Renal cortex interstitium (tissue), 11 donors: ENCODE data around the gene PRKAA1. TPM values are rescaled to one million over a fixed set of nuclear protein-coding genes. Genes with fewer than 3 reads are reported as not detected.
A peak's percentile ranks its signal among the peaks of the same experiment; 100 is the strongest.
"Not testable (repeated sequence)": the region's sequence is repeated elsewhere in the genome, so short reads cannot be mapped to it uniquely, and the experiment has no call there.

Experiments
- DNase-seq, 11 donors: peaks; one replicate each; pipeline ENCODE4 v3.0.0-alpha.2; 2013; ENCODE audit warnings: low read depth in 9 of 11, low spot score in 4 of 11; ENCODE audit errors: extremely low read depth in 1 of 11
- polyA plus RNA-seq, 3 donors: library from polyadenylated mRNA; unstranded; fragments of 120-200 nt; gene quantifications; one replicate each; pipeline ENCODE4 v1.2.1, GENCODE V29; 2013; ENCODE audit not compliant: insufficient read length in 3 of 3

Gene PRKAA1
- polyA plus RNA-seq, 3 donors = 62.0 to 84.8 (median 81.7) TPM

GRCh38 chr5:40828690-40829661 is 30.8 kb upstream of the PRKAA1 start:
- DNase-seq = no peak

DNA sequence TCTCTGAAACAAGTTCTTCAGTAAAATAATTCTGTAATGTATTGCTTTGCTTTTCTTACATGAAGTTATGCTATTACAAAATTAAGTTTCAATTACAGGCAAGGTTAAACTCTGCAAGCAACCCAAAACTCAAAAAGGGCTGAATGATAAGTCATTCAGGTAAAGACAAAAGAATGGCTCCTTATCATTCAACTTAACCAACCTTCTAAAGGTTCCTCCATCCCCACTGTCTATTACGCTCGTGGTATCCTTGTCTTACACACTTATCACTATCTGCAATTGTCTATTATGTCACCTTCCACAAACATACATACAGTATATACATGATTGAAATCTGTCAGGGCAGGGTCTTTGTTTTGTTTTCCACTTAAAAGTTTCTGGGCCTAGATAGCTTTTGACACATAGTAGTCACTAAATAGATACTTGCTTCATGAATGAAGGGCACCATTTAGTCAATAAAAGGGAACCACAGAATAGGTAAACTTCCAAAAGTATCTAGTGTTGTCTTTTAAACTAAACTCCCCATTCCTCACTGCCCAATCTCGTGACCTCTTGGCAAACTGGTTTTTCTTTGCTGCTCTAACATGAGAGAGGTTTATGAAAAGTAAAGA is 30.0 kb upstream of the PRKAA1 start:
- DNase-seq = no peak

- no peak for DNase-seq
Measured at GRCh38 chr5:40827188-40827977, 29.2 kb upstream of the PRKAA1 start.

DNA sequence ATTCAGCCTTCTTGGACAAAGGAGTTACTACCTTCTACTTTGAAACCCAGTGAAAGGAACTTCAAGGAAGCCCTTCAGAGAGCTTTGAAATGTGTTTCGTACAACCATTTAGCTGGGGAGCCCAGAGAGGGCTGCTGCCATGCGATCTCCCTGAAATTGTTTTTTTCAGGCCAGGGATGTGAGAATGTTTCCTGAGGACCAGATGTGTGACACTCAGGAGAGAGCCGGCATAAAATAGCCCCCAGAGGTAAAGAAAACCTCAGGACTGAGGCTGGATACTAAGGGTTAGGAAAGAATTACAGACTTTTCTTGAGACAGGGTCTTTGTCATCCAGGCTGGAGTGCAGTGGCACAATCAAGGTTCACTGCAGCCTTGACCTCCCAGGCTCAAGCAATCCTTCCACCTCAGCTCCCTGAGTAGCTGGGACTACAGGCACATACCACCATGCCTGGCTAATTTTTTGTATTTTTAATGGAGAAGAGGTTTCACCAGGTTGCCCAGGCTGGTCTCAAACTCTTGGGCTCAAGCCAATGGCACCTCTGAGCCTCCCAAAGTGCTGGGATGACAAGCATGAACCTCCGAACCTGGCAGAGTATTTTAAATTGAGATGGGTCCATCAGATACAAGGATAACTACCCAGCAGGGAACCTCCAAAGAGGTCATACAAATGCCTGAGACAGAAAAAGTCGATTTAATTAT is 28.5 kb upstream of the PRKAA1 start:
- no peak for DNase-seq

DNA sequence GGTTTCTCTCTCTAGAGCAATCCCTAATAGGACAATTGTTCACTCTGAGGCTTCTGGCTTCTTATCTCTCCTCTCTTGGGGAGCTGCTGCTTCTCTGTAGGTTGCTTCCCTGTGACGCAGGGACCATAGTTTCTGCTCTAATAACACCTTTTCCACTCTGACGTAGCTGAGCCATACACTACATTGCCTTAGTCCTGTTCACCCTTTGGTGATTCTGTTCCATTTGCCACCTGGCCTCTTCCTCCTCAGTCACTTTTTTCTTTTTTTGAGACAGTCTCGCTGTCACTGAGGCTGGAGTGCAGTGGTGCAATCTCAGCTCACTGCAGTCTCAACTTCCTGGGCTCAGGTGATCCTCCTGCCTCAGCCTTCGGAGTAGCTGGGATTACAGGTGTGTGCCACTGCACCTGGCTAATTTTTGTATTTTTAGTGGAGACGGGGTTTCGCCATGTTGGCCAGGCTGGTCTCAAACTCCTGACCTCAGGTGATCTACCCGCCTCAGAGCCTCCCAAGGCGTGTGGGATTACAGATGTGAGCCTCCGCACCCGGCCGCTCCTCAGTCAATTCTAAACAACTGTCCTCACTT is 27.4 kb upstream of the PRKAA1 start:
- DNase-seq = not testable (repeated sequence)

DNA sequence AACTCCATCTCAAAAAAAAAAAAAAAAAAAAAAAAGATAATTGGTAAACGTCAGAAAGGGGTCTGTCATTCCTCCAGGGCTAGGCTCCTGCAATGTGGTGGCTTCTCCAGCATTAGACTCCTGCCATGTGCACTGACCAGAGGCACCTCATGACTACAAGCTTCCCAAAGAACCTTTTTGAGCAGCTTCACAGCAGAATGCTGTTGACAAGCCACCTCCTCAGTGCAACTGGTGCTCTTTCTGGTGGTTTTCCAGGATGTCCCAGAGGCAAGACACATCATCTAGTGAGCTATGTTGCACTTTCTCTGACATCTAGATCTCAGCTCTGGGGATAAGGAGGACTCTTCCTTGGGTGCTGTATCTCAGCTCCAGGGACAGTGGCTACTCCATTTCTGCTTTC is 25.3 kb upstream of the PRKAA1 start:
- no peak for DNase-seq

- DNase-seq = no peak
Measured at GRCh38 chr5:40813698-40814281, 15.6 kb upstream of the PRKAA1 start.

- no peak for DNase-seq
Measured at GRCh38 chr5:40812125-40812524, 14.0 kb upstream of the PRKAA1 start.

- no peak for DNase-seq
Measured at GRCh38 chr5:40801771-40802562, 3.8 kb upstream of the PRKAA1 start.

DNA sequence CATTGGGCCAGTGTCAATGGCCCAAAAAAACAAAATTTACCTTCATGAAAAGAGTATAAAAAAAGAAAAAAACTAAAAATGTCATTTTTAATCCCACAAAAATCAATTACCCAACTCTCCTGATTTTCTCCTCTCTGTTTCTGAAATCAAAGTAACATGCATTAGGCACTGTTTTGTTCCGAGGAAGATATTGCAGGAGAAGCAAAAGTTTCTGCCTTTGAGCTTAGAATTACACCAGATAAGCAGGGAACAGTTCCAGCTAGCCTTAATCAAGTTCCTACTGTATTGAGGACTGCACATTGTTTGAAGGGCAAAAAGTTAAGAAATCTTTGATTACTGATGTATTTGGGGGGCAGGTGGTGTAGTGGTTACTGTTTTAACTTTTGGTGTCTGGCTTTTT is 1.1 kb upstream of the PRKAA1 start:
- no peak for DNase-seq

GRCh38 chr5:40798801-40799210 is 632 bp upstream of the PRKAA1 start:
- peak in 2 of 11 donors; percentile 20 to 53 for DNase-seq

- DNase-seq = peak in 10 of 11 donors; percentile 34 to 65 (median 52)
Measured at GRCh38 chr5:40797273-40798011, 732 bp downstream of the PRKAA1 start.

GRCh38 chr5:40796487-40796889 is 1.7 kb downstream of the PRKAA1 start:
- DNase-seq = no peak

GRCh38 chr5:40794877-40795276 is 3.3 kb downstream of the PRKAA1 start:
- not testable (repeated sequence) for DNase-seq

GRCh38 chr5:40794340-40794739 is 3.8 kb downstream of the PRKAA1 start:
- DNase-seq = not testable (repeated sequence)

DNA sequence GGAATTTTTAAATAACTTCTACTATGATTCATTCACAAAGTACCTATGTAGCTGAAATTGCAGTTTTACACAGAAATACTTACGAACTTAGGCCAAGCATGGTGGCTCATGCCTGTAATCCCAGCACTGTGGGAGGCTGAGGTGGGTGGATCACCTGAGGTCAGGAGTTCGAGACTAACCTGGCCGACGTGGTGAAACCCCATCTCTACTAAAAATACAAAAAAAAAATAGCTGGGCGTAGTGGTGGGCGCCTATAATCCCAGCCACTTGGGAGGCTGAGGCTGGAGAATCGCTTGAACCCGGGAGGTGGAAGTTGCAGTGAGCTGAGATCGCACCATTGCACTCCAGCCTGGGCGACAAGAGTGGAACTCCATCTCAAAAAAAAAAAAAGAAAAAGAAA is 5.5 kb downstream of the PRKAA1 start:
- DNase-seq = not testable (repeated sequence)

- DNase-seq = no peak
Measured at GRCh38 chr5:40791715-40792139, 6.4 kb downstream of the PRKAA1 start.
